Sigmoid colon (tissue), 7 donors: ENCODE data around the gene UVRAG. TPM values are rescaled to one million over a fixed set of nuclear protein-coding genes. Genes with fewer than 3 reads are reported as not detected.

ENCODE experiments used
- DNase-seq: peaks from one replicate; pipeline ENCODE4 v3.0.0-alpha.2; 2019
- H3K27ac ChIP-seq, 4 donors: fragments of 200-600 bp; sonication (generic); one replicate each; pipeline ENCODE4 v1.5.1; 2016 to 2019; ENCODE audit warnings: mild to moderate bottlenecking in 1 of 4
- H3K27me3 ChIP-seq, 3 donors: fragments of 200-600 bp; sonication (generic); one replicate each; pipeline ENCODE4 v1.5.1; 2019; ENCODE audit warnings: mild to moderate bottlenecking in 1 of 3
- H3K36me3 ChIP-seq, 4 donors: fragments of 200-600 bp; sonication (generic); one replicate each; pipeline ENCODE4 v1.5.1; 2016 to 2019
- H3K4me1 ChIP-seq, 4 donors: fragments of 200-600 bp; sonication (generic); one replicate each; pipeline ENCODE4 v1.5.1; 2017 to 2019
- H3K4me3 ChIP-seq, 4 donors: fragments of 200-600 bp; sonication (generic); one replicate each; pipeline ENCODE4 v1.5.1; 2017 to 2019; ENCODE audit warnings: mild to moderate bottlenecking in 2 of 4, moderate library complexity in 1 of 4
- H3K9me3 ChIP-seq, 4 donors: fragments of 200-600 bp in 3 of 4; sonication (generic) in 3 of 4; one replicate each; pipeline versions ENCODE4 v1.5.1 to v1.6.1; 2013 to 2019
- EP300 ChIP-seq, 4 donors: sonication (generic); formaldehyde crosslinking; IDR thresholded peaks; one replicate each; pipeline ENCODE4 v1.6.1; 2017; ENCODE audit warnings: antibody characterized with exemption in 4 of 4
- POLR2A ChIP-seq, 2 donors: fragments of 450-650 bp; IDR thresholded peaks; one replicate each; pipeline ENCODE4 v1.6.1; 2016; ENCODE audit warnings: antibody characterized with exemption in 2 of 2, mild to moderate bottlenecking in 2 of 2, moderate library complexity in 2 of 2
- POLR2AphosphoS5 ChIP-seq, 4 donors: sonication (generic); formaldehyde crosslinking; IDR thresholded peaks; one replicate each; pipeline ENCODE4 v1.6.1; 2017; ENCODE audit warnings: antibody characterized with exemption in 4 of 4
- WGBS, 2 donors: extraction: QIAGEN DNeasy Blood & Tissue Kit; methylation state at CpG; one replicate each; pipeline ENCODE4 v1.1.7; 2013; 5-methylcytosine and 5-hydroxymethylcytosine counted together
- intact Hi-C: fragments of 100-400 bp; cut with DNase I; formaldehyde crosslinking; loops from one replicate; pipeline ENCODE4 v1.15.1; 2023
- polyA plus RNA-seq, 3 donors: library from polyadenylated mRNA; stranded (reverse); fragments of 200-250 nt; gene quantifications; one replicate each; pipeline ENCODE4 v1.2.3, GENCODE V29; 2013
- total RNA-seq, 4 donors: library from RNA; depleted of rRNA; stranded (reverse); fragments of >200 nt; gene quantifications; one replicate each; pipeline ENCODE4 v1.1.0, GENCODE V29; 2016
- TF ChIP-seq, protein P1 (sequence below), 4 experiments: fragments of 450-650 bp in 3 of 4; fragments of 200-600 bp in 1 of 4; IDR thresholded peaks; one replicate each; pipeline ENCODE4 v1.5.1; 2016 to 2019; ENCODE audit warnings: antibody characterized with exemption in 4 of 4, mild to moderate bottlenecking in 3 of 4, moderate library complexity in 2 of 4
- donor health status: healthy with polysubstance abuse.
- donor health status: Bipolar disorder and iron deficiency.
- donor health status: healthy.

Gene UVRAG
- total and polyA plus RNA-seq, 7 donors = 4.9 to 43.2 (median 29.3) TPM

DNA sequence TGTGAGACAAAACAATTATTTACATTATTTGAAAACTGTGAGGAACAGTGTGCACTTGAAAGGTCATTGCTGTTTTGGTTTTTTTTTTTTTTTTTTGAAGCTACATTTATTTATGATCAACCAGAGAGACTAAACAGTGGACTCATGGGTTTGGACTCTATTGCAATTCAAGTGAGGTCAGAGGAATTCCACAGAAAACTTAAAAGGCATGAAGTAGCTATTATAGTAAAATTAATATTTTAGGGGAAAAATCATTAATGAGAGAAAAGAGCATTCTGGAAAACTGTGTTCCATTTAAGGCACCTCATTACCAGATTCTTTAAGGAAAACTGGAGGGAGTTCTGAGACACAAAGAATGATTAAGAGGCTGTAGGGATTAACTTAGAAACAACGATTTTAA is 288.4 kb downstream of the UVRAG start:
- Histone ChIP-seq H3K27me3 (no peaks in the 10 kb centered on the region), H3K4me3 (no peak overlapping the region), H3K27ac (no peak overlapping the region), H3K4me1 (peaks cover 0 to 9% (median 6%) of the 10 kb centered on the region in 4 donors), H3K9me3 (no peaks in the 10 kb centered on the region), H3K36me3 (no peaks in the 10 kb centered on the region)
- TF ChIP-seq EP300 (IDR thresholded peaks at IDR 0.05) (no peak), POLR2AphosphoS5 (IDR thresholded peaks at IDR 0.05) (no peak), POLR2A (IDR thresholded peaks at IDR 0.05) (no peak)
- TF ChIP-seq, protein P1, sequence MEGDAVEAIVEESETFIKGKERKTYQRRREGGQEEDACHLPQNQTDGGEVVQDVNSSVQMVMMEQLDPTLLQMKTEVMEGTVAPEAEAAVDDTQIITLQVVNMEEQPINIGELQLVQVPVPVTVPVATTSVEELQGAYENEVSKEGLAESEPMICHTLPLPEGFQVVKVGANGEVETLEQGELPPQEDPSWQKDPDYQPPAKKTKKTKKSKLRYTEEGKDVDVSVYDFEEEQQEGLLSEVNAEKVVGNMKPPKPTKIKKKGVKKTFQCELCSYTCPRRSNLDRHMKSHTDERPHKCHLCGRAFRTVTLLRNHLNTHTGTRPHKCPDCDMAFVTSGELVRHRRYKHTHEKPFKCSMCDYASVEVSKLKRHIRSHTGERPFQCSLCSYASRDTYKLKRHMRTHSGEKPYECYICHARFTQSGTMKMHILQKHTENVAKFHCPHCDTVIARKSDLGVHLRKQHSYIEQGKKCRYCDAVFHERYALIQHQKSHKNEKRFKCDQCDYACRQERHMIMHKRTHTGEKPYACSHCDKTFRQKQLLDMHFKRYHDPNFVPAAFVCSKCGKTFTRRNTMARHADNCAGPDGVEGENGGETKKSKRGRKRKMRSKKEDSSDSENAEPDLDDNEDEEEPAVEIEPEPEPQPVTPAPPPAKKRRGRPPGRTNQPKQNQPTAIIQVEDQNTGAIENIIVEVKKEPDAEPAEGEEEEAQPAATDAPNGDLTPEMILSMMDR (IDR thresholded peaks at IDR 0.05) = no peak
- no peak for DNase-seq
- intact Hi-C loops = no loop called here
- 75% methylated on average over 1 of the region's 1 CpG for WGBS, 2 donors

DNA sequence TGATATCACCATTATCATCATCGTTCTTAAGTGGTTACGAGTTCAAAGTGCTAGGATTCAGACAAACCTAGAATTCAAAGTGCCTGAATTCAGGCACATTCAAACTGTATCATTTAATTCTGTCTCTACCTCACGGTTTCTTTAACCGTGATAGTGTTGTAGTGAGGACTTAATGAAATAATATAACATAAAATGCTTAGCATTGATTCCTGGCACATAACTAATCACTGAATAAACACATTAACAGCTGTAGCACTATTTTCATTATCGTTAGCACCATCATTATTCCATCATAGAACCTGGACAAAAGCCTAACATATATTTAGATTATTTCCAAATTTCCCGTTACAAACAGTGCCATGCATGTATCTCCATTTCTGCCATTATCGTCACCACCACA is 289.3 kb downstream of the UVRAG start:
- TF ChIP-seq POLR2AphosphoS5 (IDR thresholded peaks at IDR 0.05) = no peak
- no peaks in the 10 kb centered on the region for H3K36me3 ChIP-seq
- intact Hi-C loops = no loop called here
- no peaks in the 10 kb centered on the region for H3K27me3 ChIP-seq
- H3K4me3 ChIP-seq = no peak overlapping the region
- WGBS, 2 donors = 90 to 93% methylated on average over 7 of the region's 7 CpGs
- DNase-seq = no peak
- H3K9me3 ChIP-seq = no peaks in the 10 kb centered on the region
- peaks cover 0 to 9% (median 6%) of the 10 kb centered on the region in 4 donors for H3K4me1 ChIP-seq
- H3K27ac ChIP-seq = no peak overlapping the region

DNA sequence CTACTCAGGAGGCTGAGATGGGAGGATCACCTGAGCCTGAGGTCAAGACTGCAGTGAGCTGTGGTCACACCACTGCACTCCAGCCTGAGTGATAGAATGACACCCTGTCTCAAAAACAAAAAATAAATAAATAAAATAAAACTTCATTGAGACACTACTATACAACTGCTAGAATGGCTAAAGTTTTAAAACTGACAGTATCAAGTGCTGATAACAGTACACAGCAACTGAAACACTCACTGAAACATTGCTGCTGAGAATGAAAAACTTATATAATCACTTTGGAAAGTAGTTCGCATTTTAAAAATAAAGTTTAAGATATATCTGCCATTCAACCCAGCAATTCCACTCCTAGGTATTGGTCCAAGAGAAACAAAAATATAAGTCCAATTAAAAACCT is 290.6 kb downstream of the UVRAG start:
- no peaks in the 10 kb centered on the region for H3K36me3 ChIP-seq
- DNase-seq = no peak
- no peak overlapping the region for H3K27ac ChIP-seq
- intact Hi-C loops = no loop called here
- TF ChIP-seq POLR2AphosphoS5 (IDR thresholded peaks at IDR 0.05) = no peak
- H3K9me3 ChIP-seq = no peaks in the 10 kb centered on the region
- 98 to 100% methylated on average over 1 of the region's 1 CpG for WGBS, 2 donors
- H3K4me1 ChIP-seq = peaks cover 0 to 9% (median 6%) of the 10 kb centered on the region in 4 donors
- no peaks in the 10 kb centered on the region for H3K27me3 ChIP-seq
- no peak overlapping the region for H3K4me3 ChIP-seq

DNA sequence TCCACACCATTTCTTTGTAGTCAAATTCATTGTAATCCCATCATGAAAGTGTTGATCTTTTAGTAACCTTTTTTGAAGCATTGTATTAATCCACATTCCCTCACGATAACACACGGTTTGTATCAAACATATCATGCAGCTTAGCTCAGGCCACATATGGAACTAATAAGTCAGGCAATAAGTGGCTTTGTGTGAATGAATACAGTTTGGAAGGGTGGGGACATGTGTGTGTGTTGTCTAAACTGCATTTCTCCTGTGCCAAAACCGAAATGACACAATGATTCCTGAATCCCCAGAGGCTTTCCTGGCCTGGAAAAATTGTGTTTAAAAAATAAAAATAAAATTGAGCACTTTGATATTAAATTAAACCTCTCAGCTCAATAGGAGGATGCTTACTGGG is 293.0 kb downstream of the UVRAG start:
- no peaks in the 10 kb centered on the region for H3K36me3 ChIP-seq
- H3K4me1 ChIP-seq = peaks cover 0 to 2% (median 0%) of the 10 kb centered on the region in 4 donors
- no peak for TF ChIP-seq POLR2AphosphoS5 (IDR thresholded peaks at IDR 0.05)
- TF ChIP-seq EP300 (IDR thresholded peaks at IDR 0.05) = no peak
- H3K9me3 ChIP-seq = no peaks in the 10 kb centered on the region
- DNase-seq = no peak
- intact Hi-C loops = no loop called here
- 87 to 92% methylated on average over 3 of the region's 3 CpGs for WGBS, 2 donors
- no peak overlapping the region for H3K27ac ChIP-seq
- no peaks in the 10 kb centered on the region for H3K27me3 ChIP-seq
- no peak overlapping the region for H3K4me3 ChIP-seq

DNA sequence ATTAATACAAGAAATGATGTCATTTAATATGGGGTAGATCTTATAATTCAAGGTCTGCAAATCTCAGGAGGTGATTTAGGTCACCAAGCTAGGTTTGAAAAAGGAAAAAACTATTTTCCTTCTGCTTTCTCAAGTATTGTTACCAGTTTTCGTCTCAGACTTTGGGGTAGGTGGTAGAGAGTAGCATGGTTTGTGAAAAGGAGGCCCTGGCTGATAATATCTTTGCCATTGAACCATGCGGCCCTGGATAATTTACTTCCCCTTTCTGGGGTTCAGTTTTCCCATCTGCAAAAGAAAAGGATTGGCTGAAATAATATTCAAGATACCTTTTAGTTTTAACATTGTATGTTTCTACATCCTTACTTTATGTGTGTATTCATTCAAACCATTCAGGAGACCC is 299.2 kb downstream of the UVRAG start:
- Histone ChIP-seq H3K4me1 (peaks cover 0 to 6% (median 2%) of the 10 kb centered on the region in 4 donors), H3K9me3 (no peaks in the 10 kb centered on the region), H3K4me3 (no peak overlapping the region), H3K27ac (no peak overlapping the region), H3K36me3 (peaks cover 0 to 8% (median 2%) of the 10 kb centered on the region in 4 donors), H3K27me3 (no peaks in the 10 kb centered on the region)
- TF ChIP-seq POLR2A (IDR thresholded peaks at IDR 0.05) (no peak), POLR2AphosphoS5 (IDR thresholded peaks at IDR 0.05) (no peak), EP300 (IDR thresholded peaks at IDR 0.05) (no peak)
- TF ChIP-seq, protein P1 (IDR thresholded peaks at IDR 0.05) = no peak
- intact Hi-C loops = no loop called here
- WGBS, 2 donors = 77 to 92% methylated on average over 2 of the region's 2 CpGs
- DNase-seq = no peak

DNA sequence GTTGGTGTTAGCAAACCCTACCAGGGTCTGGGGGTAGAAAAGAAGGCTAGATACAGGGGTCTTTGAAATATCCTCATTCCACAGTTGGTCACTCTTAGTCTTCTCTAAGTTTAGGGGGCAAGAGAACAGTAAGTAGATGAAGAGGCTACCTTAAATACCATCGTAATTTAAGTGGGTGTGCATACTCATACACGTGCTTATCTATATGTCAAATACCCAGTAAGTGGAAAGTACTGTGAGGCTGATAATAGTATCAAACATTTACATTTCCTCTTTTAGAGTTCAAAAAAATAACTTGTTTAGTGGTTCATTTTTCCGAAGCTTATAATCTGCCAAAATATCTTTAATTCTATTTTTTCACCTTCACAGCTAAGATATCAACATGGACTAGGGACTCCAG is 300.5 kb downstream of the UVRAG start:
- H3K27ac ChIP-seq = no peak overlapping the region
- peaks cover 0 to 19% (median 16%) of the 10 kb centered on the region in 4 donors for H3K4me1 ChIP-seq
- H3K27me3 ChIP-seq = no peaks in the 10 kb centered on the region
- H3K36me3 ChIP-seq = peaks cover 0 to 8% (median 2%) of the 10 kb centered on the region in 4 donors
- TF ChIP-seq POLR2A (IDR thresholded peaks at IDR 0.05) (no peak), EP300 (IDR thresholded peaks at IDR 0.05) (no peak), POLR2AphosphoS5 (IDR thresholded peaks at IDR 0.05) (no peak)
- TF ChIP-seq, protein P1 (IDR thresholded peaks at IDR 0.05) = no peak
- no peaks in the 10 kb centered on the region for H3K9me3 ChIP-seq
- DNase-seq = no peak
- intact Hi-C loops = no loop called here
- no peak overlapping the region for H3K4me3 ChIP-seq
- WGBS, 2 donors = 81 to 82% methylated on average over 3 of the region's 3 CpGs
